Neutrophil (primary cell): Measurements from ENCODE around the gene CPE.

Experiments
- H3K27ac ChIP-seq: fragments of 200-600 bp; sonication (generic); 2 replicates; pipeline ENCODE4 v1.5.1; 2016; ENCODE audit warnings: mild to moderate bottlenecking, moderate library complexity
- H3K27me3 ChIP-seq: fragments of 200-600 bp; sonication (generic); 2 replicates; pipeline ENCODE4 v1.6.0; 2016; ENCODE audit warnings: mild to moderate bottlenecking
- H3K36me3 ChIP-seq: fragments of 200-600 bp; sonication (generic); 2 replicates; pipeline ENCODE4 v1.5.1; 2017
- H3K4me1 ChIP-seq, 2 experiments: fragments of 200-600 bp in 1 of 2; sonication (generic) in 1 of 2; 1 replicate in 1 of 2; 2 replicates in 1 of 2; pipeline versions ENCODE4 v1.5.1 to v1.6.1; 2013 to 2016; ENCODE audit warnings: low read depth in 1 of 2, low read length in 1 of 2, mild to moderate bottlenecking in 1 of 2, moderate library complexity in 1 of 2; ENCODE audit not compliant: control insufficient read depth in 1 of 2, insufficient read depth in 1 of 2
- H3K4me3 ChIP-seq, 2 experiments: fragments of 200-600 bp in 1 of 2; sonication (generic) in 1 of 2; 1 replicate in 1 of 2; 2 replicates in 1 of 2; pipeline ENCODE4 v1.5.1; 2013 to 2016; ENCODE audit warnings: low read depth in 1 of 2, low read length in 1 of 2, mild to moderate bottlenecking in 1 of 2, moderate library complexity in 1 of 2
- H3K9me3 ChIP-seq: fragments of 200-600 bp; sonication (generic); 2 replicates; pipeline ENCODE4 v1.5.1; 2016
- TF ChIP-seq, protein P1 (sequence below): fragments of 200-600 bp; sonication (generic); IDR thresholded peaks from 2 replicates; pipeline ENCODE4 v1.5.1; 2016; ENCODE audit warnings: antibody characterized with exemption

CPE gene

GRCh38 chr4:165345666-165346417, 33.0 kb upstream of the CPE start:
- Histone ChIP-seq H3K4me3 (no peak overlapping the region), H3K36me3 (peaks cover 6% of the 10 kb centered on the region), H3K27me3 (no peaks in the 10 kb centered on the region), H3K9me3 (no peaks in the 10 kb centered on the region), H3K4me1 (no peaks in the 10 kb centered on the region), H3K27ac (no peak overlapping the region)
- TF ChIP-seq, protein P1, sequence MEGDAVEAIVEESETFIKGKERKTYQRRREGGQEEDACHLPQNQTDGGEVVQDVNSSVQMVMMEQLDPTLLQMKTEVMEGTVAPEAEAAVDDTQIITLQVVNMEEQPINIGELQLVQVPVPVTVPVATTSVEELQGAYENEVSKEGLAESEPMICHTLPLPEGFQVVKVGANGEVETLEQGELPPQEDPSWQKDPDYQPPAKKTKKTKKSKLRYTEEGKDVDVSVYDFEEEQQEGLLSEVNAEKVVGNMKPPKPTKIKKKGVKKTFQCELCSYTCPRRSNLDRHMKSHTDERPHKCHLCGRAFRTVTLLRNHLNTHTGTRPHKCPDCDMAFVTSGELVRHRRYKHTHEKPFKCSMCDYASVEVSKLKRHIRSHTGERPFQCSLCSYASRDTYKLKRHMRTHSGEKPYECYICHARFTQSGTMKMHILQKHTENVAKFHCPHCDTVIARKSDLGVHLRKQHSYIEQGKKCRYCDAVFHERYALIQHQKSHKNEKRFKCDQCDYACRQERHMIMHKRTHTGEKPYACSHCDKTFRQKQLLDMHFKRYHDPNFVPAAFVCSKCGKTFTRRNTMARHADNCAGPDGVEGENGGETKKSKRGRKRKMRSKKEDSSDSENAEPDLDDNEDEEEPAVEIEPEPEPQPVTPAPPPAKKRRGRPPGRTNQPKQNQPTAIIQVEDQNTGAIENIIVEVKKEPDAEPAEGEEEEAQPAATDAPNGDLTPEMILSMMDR, result no peak

- no peaks in the 10 kb centered on the region for H3K36me3 ChIP-seq
- H3K4me3 ChIP-seq, result no peak overlapping the region
- no peaks in the 10 kb centered on the region for H3K27me3 ChIP-seq
- TF ChIP-seq, protein P1, result no peak
- H3K4me1 ChIP-seq, result no peaks in the 10 kb centered on the region
- no peaks in the 10 kb centered on the region for H3K9me3 ChIP-seq
- H3K27ac ChIP-seq, result no peak overlapping the region
Measured at GRCh38 chr4:165347647-165348569, 30.9 kb upstream of the CPE start.

GRCh38 chr4:165351359-165352130, 27.3 kb upstream of the CPE start:
- Histone ChIP-seq H3K27ac (no peak overlapping the region), H3K36me3 (no peaks in the 10 kb centered on the region), H3K4me3 (no peak overlapping the region), H3K4me1 (no peaks in the 10 kb centered on the region), H3K27me3 (no peaks in the 10 kb centered on the region), H3K9me3 (no peaks in the 10 kb centered on the region)
- TF ChIP-seq, protein P1, result no peak

DNA sequence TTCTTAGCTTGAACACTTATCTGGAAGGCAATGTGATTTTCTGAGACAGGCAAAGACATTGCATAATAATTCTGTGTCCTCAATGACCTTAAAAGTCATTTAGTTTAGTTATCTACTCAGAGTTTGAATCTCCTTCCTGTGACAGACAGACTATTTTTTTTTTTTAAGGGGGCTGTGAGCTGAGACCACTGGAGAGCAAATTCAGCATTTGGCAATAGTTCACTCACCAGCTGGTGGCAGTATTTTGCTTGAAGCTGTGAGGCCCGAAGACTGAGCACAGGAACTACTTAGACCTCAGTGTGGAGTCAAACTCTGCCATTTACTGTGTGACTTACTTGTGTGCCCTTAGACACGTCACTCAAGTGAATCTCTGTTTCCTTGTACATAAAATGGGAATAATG, 22.9 kb upstream of the CPE start:
- TF ChIP-seq, protein P1, result no peak
- H3K27ac ChIP-seq, result no peak overlapping the region
- peaks cover 17% of the 10 kb centered on the region for H3K27me3 ChIP-seq
- peaks cover 0 to 14% of the 10 kb centered on the region in 2 experiments for H3K4me1 ChIP-seq
- H3K9me3 ChIP-seq, result no peaks in the 10 kb centered on the region
- H3K4me3 ChIP-seq, result no peak overlapping the region
- no peaks in the 10 kb centered on the region for H3K36me3 ChIP-seq

DNA sequence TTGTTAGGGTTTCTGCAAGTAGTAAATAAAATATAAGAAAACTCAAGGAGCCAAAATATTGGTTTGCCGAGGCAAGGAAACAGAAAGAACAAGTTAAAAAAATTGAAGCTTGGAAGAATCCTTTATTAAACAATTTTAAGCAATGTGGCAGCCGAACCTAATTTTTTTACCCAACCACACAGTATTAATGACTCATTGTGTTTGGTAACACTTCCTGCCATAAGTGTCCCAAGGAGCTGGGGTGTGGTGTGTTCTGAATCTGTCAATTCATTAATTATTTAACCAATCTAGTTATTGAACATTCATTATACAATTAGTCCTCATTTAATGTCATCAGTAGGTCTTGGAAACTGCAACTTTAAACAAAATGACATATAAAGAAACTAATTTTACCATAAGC, 19.3 kb upstream of the CPE start:
- Histone ChIP-seq H3K36me3 (no peaks in the 10 kb centered on the region), H3K4me3 (no peak overlapping the region), H3K4me1 (peaks cover 0 to 14% of the 10 kb centered on the region in 2 experiments), H3K9me3 (no peaks in the 10 kb centered on the region), H3K27ac (no peak overlapping the region), H3K27me3 (peaks cover 17% of the 10 kb centered on the region)
- TF ChIP-seq, protein P1, result no peak
